ENCODE results near the gene PGAP2. TPM values are rescaled to one million over a fixed set of nuclear protein-coding genes. Genes with fewer than 3 reads are reported as not detected.

PGAP2 gene
- total and polyA plus RNA-seq, 2 of the 13 experiments (the other 11 are each of a cell fraction or from before 2014, with no cell fraction given), result 21.5 to 47.8 TPM

DNA sequence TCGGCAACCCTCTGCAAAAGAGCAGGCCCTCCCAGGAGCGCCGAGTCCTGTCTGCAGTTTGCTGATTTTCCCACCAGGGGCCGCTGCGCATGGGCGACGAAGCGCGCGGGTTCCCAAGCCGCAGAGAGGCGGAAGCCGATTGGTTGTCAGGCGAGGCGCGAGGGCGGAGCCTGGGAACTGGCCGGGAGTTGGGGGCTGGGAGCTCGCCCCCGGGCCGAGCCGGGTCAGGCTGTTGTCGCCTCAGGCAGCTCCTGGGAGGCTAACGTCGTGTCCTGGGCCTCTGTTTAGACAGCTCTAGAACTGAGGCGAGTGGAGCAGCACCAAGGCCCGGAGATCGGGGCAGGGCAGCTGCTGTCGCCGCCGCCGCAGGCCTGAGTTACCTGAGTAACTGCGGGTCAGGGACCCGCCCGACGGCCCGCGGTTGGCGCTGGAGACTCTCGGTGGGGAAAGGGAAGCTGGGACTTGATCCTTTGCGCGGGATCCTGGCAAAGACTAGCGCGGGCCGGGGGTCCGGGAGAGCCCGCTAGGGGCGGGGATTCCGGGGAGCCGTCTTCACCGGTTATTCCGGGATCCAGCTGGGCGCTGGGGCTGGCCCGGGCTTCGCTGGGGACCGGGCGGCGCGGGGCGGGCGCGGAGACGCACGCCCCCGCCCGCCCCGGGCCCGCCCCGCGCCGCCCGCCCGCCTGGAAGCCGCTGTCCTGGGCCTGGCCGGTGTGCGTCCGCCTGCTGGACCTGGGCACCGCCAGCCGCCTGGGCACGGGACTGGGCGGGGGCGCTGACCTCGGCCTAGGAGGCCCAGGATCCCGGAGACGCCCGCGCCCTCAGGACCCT lies 46.8 kb downstream of the PGAP2 start, which contains the start of gene STIM1 (continued):
- TF ChIP-seq, protein P1, sequence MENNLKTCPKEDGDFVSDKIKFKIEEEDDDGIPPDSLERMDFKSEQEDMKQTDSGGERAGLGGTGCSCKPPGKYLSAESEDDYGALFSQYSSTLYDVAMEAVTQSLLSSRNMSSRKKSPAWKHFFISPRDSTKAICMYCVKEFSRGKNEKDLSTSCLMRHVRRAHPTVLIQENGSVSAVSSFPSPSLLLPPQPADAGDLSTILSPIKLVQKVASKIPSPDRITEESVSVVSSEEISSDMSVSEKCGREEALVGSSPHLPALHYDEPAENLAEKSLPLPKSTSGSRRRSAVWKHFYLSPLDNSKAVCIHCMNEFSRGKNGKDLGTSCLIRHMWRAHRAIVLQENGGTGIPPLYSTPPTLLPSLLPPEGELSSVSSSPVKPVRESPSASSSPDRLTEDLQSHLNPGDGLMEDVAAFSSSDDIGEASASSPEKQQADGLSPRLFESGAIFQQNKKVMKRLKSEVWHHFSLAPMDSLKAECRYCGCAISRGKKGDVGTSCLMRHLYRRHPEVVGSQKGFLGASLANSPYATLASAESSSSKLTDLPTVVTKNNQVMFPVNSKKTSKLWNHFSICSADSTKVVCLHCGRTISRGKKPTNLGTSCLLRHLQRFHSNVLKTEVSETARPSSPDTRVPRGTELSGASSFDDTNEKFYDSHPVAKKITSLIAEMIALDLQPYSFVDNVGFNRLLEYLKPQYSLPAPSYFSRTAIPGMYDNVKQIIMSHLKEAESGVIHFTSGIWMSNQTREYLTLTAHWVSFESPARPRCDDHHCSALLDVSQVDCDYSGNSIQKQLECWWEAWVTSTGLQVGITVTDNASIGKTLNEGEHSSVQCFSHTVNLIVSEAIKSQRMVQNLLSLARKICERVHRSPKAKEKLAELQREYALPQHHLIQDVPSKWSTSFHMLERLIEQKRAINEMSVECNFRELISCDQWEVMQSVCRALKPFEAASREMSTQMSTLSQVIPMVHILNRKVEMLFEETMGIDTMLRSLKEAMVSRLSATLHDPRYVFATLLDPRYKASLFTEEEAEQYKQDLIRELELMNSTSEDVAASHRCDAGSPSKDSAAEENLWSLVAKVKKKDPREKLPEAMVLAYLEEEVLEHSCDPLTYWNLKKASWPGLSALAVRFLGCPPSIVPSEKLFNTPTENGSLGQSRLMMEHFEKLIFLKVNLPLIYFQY (CRISPR knock-in tag; IDR thresholded peaks at IDR 0.05; ENCODE audit: borderline replicate concordance), result peak; percentile 98
- no peak for TF ChIP-seq CREM (IDR thresholded peaks at IDR 0.05)
- TF ChIP-seq CREM (CRISPR knock-in tag; IDR thresholded peaks at IDR 0.05), result no peak
- no peak for TF ChIP-seq U2AF2 (IDR thresholded peaks at IDR 0.05; ENCODE audit: low read depth, low read length)
- peak in 1 of 2 experiments; percentile 35; a peak in 1 of 4 replicates for TF ChIP-seq ATF4 (CRISPR knock-in tag; IDR thresholded peaks at IDR 0.05)
- TF ChIP-seq, protein P2, sequence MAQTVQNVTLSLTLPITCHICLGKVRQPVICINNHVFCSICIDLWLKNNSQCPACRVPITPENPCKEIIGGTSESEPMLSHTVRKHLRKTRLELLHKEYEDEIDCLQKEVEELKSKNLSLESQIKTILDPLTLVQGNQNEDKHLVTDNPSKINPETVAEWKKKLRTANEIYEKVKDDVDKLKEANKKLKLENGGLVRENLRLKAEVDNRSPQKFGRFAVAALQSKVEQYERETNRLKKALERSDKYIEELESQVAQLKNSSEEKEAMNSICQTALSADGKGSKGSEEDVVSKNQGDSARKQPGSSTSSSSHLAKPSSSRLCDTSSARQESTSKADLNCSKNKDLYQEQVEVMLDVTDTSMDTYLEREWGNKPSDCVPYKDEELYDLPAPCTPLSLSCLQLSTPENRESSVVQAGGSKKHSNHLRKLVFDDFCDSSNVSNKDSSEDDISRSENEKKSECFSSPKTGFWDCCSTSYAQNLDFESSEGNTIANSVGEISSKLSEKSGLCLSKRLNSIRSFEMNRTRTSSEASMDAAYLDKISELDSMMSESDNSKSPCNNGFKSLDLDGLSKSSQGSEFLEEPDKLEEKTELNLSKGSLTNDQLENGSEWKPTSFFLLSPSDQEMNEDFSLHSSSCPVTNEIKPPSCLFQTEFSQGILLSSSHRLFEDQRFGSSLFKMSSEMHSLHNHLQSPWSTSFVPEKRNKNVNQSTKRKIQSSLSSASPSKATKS (CRISPR knock-in tag; IDR thresholded peaks at IDR 0.05), result no peak
- no peak for TF ChIP-seq ZKSCAN5 (CRISPR knock-in tag; IDR thresholded peaks at IDR 0.05)
- TF ChIP-seq IKZF5 (CRISPR knock-in tag; IDR thresholded peaks at IDR 0.05), result 0 out of 2 replicates have a peak, but pooled peaks have one; percentile 29
- TF ChIP-seq, protein P3, sequence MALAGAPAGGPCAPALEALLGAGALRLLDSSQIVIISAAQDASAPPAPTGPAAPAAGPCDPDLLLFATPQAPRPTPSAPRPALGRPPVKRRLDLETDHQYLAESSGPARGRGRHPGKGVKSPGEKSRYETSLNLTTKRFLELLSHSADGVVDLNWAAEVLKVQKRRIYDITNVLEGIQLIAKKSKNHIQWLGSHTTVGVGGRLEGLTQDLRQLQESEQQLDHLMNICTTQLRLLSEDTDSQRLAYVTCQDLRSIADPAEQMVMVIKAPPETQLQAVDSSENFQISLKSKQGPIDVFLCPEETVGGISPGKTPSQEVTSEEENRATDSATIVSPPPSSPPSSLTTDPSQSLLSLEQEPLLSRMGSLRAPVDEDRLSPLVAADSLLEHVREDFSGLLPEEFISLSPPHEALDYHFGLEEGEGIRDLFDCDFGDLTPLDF (CRISPR knock-in tag; IDR thresholded peaks at IDR 0.05), result peak; percentile 87
- TF ChIP-seq ZNF460 (CRISPR knock-in tag; IDR thresholded peaks at IDR 0.05; ENCODE audit: borderline replicate concordance), result no peak
- no peak; the same call in none of the 2 replicates for TF ChIP-seq ZNF691 (CRISPR knock-in tag; IDR thresholded peaks at IDR 0.05; ENCODE audit: borderline replicate concordance, low read depth)
- TF ChIP-seq CENPT (CRISPR knock-in tag; IDR thresholded peaks at IDR 0.05; ENCODE audit: low read depth), result no peak

Measured in HepG2 (cell line).